Measurements from ENCODE around the gene TAOK1. TPM values are rescaled to one million over a fixed set of nuclear protein-coding genes. Genes with fewer than 3 reads are reported as not detected.
A peak's percentile ranks its signal among the peaks of the same experiment; 100 is the strongest.

Gene TAOK1
- total and polyA plus RNA-seq, 4 donors = 4.3 to 20.5 (median 12.6) TPM

DNA sequence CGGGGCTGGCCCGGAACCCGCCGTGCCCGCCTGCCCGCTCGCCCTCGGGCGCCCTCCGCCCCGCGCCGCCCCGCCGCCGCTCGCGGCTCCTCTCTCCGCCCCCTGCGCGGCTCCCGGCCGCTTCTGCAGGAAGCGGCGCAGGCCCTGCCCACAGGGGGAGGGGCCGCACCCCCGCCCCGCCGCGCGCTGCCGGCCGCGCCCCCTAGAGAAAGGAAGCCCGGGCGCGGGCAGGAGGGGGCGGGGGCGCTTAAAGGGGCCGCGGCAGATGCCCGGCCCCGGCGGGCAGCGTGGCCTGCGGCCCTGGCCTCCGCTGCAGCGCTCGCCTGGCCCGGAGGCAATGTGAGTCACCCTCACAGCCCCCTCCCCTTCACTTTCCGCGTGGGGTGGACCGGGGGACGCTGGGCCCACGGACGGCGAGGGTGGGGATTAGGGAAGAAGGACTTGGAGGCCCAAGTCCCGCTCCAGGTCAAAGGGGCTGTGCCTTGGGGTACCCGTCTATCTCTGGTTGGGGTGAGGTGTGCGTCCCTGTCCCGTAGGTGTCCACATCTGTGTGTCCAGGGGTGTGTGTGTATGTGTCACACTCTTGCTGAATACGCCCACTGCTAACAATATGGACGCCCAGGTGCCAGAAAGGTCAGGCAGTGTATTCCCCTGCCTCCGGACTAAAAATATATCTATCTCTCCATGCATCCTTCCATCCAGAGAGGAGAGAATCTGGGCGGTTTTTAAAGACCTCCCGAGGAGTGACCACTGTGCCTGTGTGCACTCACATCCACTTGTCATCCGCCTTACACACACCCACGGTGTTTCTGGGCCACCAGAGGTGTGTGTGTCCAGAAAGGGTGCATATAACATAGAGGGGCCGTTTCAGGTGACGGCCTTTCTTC lies 199.6 kb downstream of the TAOK1 start, which contains the start of gene GIT1:
Gene GIT1, minus strand, starts transcription at position 125 of the 887 bp plus-strand sequence. CDS start 270 bp downstream, outside the sequence.
- H3K4me1 ChIP-seq (ENCODE audit: control insufficient read depth in 4 of 4, insufficient read depth in 4 of 4, low read length in 3 of 4) = peaks cover 6 to 61% (median 44%) of the 10 kb centered on the region in 4 donors
- peak within 1 kb of the TSS; percentile 52 to 86 (median 79) for H3K4me3 ChIP-seq (ENCODE audit: low read depth in 1 of 3, low read length in 3 of 3)
- TF ChIP-seq JUND (IDR thresholded peaks at IDR 0.05) (no peak), FOXA1 (IDR thresholded peaks at IDR 0.05) (no peak), NR2F2 (IDR thresholded peaks at IDR 0.05) (no peak), GABPA (IDR thresholded peaks at IDR 0.05 in 1 of 2, conservative IDR thresholded peaks at IDR 0.05 in 1 of 2) (peak in 1 of 2 donors; percentile 14)
- TF ChIP-seq, protein P1, sequence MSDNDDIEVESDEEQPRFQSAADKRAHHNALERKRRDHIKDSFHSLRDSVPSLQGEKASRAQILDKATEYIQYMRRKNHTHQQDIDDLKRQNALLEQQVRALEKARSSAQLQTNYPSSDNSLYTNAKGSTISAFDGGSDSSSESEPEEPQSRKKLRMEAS (IDR thresholded peaks at IDR 0.05) = no peak
- TF ChIP-seq, protein P2, sequence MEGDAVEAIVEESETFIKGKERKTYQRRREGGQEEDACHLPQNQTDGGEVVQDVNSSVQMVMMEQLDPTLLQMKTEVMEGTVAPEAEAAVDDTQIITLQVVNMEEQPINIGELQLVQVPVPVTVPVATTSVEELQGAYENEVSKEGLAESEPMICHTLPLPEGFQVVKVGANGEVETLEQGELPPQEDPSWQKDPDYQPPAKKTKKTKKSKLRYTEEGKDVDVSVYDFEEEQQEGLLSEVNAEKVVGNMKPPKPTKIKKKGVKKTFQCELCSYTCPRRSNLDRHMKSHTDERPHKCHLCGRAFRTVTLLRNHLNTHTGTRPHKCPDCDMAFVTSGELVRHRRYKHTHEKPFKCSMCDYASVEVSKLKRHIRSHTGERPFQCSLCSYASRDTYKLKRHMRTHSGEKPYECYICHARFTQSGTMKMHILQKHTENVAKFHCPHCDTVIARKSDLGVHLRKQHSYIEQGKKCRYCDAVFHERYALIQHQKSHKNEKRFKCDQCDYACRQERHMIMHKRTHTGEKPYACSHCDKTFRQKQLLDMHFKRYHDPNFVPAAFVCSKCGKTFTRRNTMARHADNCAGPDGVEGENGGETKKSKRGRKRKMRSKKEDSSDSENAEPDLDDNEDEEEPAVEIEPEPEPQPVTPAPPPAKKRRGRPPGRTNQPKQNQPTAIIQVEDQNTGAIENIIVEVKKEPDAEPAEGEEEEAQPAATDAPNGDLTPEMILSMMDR (IDR thresholded peaks at IDR 0.05; ENCODE audit: low read depth, low read length, missing input control) = no peak
- TF ChIP-seq, protein P3, sequence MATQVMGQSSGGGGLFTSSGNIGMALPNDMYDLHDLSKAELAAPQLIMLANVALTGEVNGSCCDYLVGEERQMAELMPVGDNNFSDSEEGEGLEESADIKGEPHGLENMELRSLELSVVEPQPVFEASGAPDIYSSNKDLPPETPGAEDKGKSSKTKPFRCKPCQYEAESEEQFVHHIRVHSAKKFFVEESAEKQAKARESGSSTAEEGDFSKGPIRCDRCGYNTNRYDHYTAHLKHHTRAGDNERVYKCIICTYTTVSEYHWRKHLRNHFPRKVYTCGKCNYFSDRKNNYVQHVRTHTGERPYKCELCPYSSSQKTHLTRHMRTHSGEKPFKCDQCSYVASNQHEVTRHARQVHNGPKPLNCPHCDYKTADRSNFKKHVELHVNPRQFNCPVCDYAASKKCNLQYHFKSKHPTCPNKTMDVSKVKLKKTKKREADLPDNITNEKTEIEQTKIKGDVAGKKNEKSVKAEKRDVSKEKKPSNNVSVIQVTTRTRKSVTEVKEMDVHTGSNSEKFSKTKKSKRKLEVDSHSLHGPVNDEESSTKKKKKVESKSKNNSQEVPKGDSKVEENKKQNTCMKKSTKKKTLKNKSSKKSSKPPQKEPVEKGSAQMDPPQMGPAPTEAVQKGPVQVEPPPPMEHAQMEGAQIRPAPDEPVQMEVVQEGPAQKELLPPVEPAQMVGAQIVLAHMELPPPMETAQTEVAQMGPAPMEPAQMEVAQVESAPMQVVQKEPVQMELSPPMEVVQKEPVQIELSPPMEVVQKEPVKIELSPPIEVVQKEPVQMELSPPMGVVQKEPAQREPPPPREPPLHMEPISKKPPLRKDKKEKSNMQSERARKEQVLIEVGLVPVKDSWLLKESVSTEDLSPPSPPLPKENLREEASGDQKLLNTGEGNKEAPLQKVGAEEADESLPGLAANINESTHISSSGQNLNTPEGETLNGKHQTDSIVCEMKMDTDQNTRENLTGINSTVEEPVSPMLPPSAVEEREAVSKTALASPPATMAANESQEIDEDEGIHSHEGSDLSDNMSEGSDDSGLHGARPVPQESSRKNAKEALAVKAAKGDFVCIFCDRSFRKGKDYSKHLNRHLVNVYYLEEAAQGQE (IDR thresholded peaks at IDR 0.05) = no peak
- H3K9ac ChIP-seq (ENCODE audit: low read depth in 1 of 2, low read length in 2 of 2) = peak within 1 kb of the TSS in 1 of 2 donors; percentile 75
- no peaks in the 10 kb centered on the region for H3K9me3 ChIP-seq (ENCODE audit: control insufficient read depth in 4 of 4, low read length in 3 of 4)
- H3K27ac ChIP-seq (ENCODE audit: low read depth in 1 of 2, low read length in 2 of 2) = peak within 1 kb of the TSS; percentile 64 to 72
- 10% methylated on average over 70 of the region's 70 CpGs for WGBS
- peak; percentile 76 for DNase-seq (ENCODE audit: low spot score)
- H3K36me3 ChIP-seq (ENCODE audit: control insufficient read depth in 4 of 4, insufficient read depth in 3 of 4, low read depth in 1 of 4, low read length in 3 of 4) = no peaks in the 10 kb centered on the region
- no peaks in the 10 kb centered on the region for H3K27me3 ChIP-seq (ENCODE audit: control insufficient read depth in 4 of 4, insufficient read depth in 4 of 4, low read length in 3 of 4)

DNA sequence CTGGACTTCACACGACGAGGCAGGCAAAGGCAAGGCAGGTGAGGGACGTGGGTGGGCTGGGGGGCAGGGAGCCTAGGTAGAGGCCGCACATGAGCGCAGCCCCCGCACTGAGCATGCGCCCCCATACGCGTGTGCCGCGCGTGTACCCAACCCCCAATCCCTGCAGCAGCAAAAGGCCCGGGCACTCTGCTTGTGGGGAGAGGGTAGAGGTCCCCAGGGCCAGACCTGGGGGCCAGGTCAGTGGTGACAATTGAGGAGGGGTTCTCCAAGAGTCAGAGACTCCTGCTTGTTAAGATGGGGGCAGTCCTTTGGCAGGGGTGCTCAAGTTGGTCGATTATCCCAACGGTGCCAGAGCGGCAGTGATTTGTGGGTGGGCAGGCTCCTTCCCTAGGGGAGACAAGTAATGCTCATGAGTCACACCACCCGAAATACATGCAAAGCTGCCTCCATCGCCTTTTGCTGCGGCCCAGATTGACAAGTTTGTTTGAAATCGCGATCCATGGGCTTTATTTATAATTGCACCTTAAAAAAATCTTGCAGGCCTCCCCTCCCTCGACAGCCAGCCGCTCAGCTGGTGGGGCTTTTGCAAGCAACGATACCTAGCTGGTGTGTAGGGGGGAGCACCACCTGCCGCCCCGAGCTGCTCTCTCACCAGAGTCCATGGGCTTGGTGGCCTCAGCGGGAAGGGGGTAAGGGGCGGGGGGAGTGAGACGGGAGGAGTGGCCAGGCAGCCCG lies 200.4 kb downstream of the TAOK1 start:
- Histone ChIP-seq H3K4me1 (ENCODE audit: control insufficient read depth in 4 of 4, insufficient read depth in 4 of 4, low read length in 3 of 4) (peaks cover 6 to 61% (median 44%) of the 10 kb centered on the region in 4 donors), H3K4me3 (ENCODE audit: low read depth in 1 of 3, low read length in 3 of 3) (no peak overlapping the region), H3K27ac (ENCODE audit: low read depth in 1 of 2, low read length in 2 of 2) (no peak overlapping the region), H3K27me3 (ENCODE audit: control insufficient read depth in 4 of 4, insufficient read depth in 4 of 4, low read length in 3 of 4) (no peaks in the 10 kb centered on the region), H3K9ac (ENCODE audit: low read depth in 1 of 2, low read length in 2 of 2) (no peak overlapping the region), H3K36me3 (ENCODE audit: control insufficient read depth in 4 of 4, insufficient read depth in 3 of 4, low read depth in 1 of 4, low read length in 3 of 4) (no peaks in the 10 kb centered on the region), H3K9me3 (ENCODE audit: control insufficient read depth in 4 of 4, low read length in 3 of 4) (no peaks in the 10 kb centered on the region)
- DNase-seq (ENCODE audit: low spot score) = no peak
- WGBS = 69% methylated on average over 30 of the region's 30 CpGs
- TF ChIP-seq, protein P4, sequence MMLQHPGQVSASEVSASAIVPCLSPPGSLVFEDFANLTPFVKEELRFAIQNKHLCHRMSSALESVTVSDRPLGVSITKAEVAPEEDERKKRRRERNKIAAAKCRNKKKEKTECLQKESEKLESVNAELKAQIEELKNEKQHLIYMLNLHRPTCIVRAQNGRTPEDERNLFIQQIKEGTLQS (IDR thresholded peaks at IDR 0.05) = no peak
- TF ChIP-seq FOXA2 (IDR thresholded peaks at IDR 0.05) = no peak
- TF ChIP-seq, protein P2 (IDR thresholded peaks at IDR 0.05; ENCODE audit: low read depth, low read length, missing input control) = no peak
- TF ChIP-seq FOXA1 (IDR thresholded peaks at IDR 0.05) = no peak
- TF ChIP-seq HNF4A (conservative IDR thresholded peaks at IDR 0.05) = no peak

Measured in liver (tissue), 9 donors.